HG02973 (cell line): ENCODE measurements around the gene CD40LG.

Experiments
- ATAC-seq: cut with Tn5 transposase; IDR thresholded peaks from one replicate; pipeline ENCODE4 v1.9.1; 2021; ENCODE audit warnings: moderate library complexity; ENCODE audit not compliant: unreplicated experiment

CD40LG gene

GRCh38 chrX:136646602-136647239 is 1.2 kb upstream of the CD40LG start:
- no peak for ATAC-seq

- ATAC-seq = no peak
These were observed 2.9 kb downstream of the CD40LG start for GRCh38 chrX:136650811-136651210.

DNA sequence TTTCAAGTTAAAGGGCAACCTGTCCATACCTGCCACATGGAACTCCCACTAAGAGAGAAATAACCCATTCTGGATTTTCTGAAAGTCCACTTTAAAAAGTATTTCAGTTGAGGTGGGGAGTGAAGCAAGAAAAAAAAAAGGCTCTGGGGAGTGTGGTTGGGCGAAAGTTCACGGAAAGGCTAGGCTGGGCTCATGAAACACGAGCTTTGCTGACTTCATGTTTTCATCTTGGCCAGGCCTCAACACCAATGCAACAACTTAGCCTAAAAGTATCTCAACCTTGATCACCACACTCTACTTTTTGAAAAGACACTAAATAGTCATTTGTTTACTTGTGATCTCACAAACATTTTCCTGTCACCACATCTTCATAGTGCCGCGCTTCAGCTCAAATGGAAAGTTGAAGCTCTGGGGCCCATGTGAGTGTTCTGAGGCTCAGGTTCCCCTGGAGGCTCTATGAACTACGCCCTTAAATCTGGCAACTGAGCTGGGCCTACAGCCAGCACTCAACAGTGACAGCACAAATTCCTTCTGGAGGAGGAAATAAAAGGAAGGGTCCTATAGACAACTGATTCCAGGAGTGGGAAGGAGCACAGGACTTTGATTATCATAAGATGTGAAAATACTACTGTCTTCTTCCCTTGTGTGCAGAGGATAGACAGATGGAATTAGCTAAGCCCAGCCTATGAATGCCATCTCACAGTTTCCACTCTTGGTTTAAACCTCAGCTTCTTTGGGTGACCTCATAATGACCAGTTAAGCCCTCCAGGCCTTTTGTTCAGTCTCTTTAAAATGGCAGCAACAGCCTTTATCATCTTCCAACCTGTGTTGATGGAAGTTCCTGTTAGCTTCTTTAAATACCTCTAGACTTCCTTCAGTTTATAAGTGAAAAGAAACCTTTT is 5.1 kb downstream of the CD40LG start:
- no peak for ATAC-seq

DNA sequence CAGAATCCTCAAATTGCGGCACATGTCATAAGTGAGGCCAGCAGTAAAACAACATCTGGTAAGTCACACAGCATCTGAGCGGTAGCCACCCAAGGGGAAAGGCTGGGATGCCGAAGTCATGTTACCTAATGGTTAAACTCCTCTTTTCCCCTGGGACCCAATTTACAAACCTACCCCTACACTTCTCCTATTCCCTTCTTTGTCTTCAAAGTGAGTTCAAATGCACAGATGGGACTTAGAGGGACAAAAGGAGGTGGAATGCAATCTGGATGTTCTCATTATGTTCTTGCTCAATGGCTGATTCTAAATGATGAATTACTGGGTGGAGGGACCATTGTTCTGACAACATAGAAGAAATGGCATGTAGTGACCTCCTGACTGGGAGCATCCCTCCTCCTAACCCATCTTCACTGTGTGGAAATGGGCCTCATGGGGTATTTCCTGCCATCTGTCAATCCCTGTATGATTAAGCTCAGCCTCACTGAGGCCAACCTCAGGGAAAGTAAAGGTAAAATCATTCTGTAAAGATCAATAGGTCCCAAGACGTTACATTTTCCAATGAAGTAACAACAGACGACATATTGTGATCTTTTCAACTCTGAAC is 8.5 kb downstream of the CD40LG start:
- ATAC-seq = no peak

DNA sequence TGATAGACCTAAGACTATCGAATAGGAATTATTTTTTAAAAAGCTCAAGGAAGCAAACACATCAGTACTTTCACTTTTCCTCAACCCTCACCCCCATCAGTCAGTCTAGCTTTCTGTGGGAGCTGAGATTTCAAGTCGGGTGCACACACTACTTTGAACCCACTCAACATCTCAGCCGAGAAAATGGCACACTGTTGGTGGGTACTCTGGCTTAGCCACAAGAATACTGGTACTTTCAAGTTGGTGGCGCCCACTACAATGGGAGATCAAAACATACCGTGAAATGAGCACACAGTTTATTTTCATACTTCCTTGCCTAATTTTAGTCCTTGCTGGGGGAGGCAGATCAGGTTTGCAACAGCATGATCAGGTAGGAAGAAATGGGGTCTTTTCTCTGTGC is 10.2 kb downstream of the CD40LG start:
- no peak for ATAC-seq

DNA sequence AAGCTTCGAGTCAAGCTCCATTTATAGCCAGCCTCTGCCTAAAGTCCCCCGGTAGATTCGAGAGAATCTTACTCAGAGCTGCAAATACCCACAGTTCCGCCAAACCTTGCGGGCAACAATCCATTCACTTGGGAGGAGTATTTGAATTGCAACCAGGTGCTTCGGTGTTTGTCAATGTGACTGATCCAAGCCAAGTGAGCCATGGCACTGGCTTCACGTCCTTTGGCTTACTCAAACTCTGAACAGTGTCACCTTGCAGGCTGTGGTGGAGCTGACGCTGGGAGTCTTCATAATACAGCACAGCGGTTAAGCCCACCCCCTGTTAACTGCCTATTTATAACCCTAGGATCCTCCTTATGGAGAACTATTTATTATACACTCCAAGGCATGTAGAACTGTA is 11.2 kb downstream of the CD40LG start:
- ATAC-seq = no peak

GRCh38 chrX:136660896-136661295 is 12.9 kb downstream of the CD40LG start:
- no peak for ATAC-seq

- ATAC-seq = no peak
These were observed 14.1 kb downstream of the CD40LG start for GRCh38 chrX:136662104-136662503.

GRCh38 chrX:136662976-136663375 is 15.0 kb downstream of the CD40LG start:
- no peak for ATAC-seq

DNA sequence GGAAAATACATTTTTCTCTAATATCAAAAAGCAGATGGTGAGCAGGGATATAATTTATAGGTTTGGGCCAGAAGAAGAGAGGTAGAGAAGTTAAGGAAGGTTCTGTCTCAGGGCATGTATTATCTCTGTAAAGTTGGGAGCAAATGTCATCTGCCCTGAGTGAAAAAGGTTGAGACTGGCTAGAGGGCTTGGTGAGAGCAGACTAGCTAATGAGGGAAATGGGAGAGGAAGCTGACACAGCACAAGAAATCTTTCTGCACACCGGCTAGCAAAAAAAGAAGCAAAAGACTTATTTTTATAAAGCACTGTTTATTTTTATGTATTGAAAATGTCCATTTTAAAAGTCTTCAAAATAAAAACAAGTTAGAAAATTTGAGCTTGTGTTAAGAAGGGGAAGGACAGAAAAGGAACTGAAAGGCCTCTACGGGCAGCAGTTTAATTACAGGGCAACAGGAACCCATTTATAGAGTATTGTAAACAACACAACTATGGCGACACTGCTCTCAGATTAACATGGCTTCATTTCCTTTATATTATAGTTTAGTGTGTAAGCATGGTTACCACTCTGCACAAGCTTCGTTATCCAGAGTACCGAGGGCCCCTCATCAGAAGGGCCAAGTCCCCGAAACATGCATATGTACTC is 17.4 kb downstream of the CD40LG start:
- no peak for ATAC-seq

GRCh38 chrX:136666088-136666487 is 18.1 kb downstream of the CD40LG start:
- no peak for ATAC-seq

GRCh38 chrX:136667446-136668168 is 19.6 kb downstream of the CD40LG start:
- ATAC-seq = no peak

DNA sequence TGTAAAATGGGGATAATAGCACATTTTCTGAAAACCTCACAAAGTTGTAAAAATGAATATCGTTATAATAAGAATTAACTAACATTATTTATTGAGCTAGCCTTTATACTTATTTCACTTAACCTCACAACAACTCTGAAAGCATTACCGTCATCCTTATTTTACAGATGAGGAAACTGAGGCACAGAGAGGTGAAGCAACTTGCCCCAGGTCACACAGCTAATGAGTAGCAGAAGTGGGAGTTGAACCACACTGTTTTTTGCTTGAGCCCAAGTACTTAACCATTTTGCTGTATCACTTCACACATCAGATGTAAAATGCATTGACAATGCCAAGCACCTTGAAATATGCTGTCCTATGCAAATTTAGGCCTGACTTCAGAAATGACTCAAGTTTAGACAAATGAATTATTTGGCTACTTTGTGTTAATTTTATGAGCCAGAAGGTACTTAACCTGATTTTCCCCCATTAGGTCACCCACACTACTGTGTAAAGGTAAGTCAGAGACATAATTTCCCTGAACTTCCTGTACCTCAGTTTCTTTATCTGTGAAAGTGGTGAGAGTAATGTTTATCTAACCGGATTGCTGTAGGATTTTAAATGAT is 23.1 kb downstream of the CD40LG start:
- peak; percentile 37 for ATAC-seq

- peak; percentile 34 for ATAC-seq
These were observed 26.5 kb downstream of the CD40LG start for GRCh38 chrX:136674270-136674985.

DNA sequence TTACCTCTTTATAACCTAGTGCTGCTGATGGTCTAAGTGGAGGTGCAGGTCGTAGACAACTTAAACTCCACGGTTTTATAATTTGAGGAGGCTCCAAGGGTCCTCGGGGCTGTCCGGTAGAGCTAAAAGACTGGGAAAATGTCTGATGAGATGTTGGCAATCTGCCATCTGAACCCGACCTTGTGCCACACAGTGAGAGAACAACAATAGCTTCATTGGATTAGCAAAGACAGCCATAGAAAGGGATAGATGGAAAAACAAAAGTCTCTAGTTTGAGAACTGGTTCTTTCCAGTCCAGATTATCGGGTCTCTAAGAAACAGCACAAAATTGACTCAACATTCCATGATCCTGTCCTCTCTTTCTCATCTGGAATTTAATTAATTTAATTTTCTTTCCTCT is 31.6 kb downstream of the CD40LG start:
- ATAC-seq = no peak

GRCh38 chrX:136684120-136684519 is 36.2 kb downstream of the CD40LG start:
- ATAC-seq = no peak

- no peak for ATAC-seq
These were observed 39.5 kb downstream of the CD40LG start for GRCh38 chrX:136687457-136687856.

GRCh38 chrX:136689436-136689835 is 41.5 kb downstream of the CD40LG start:
- ATAC-seq = no peak

GRCh38 chrX:136691028-136691809 is 43.3 kb downstream of the CD40LG start:
- ATAC-seq = no peak
